B cell (primary cell): ENCODE results near the gene EDC3. TPM values are rescaled to one million over a fixed set of nuclear protein-coding genes. Genes with fewer than 3 reads are reported as not detected.

ENCODE experiments used
- ATAC-seq: fragments of 200-7000 bp; cut with Tn5 transposase; one replicate; pipeline ENCODE4 v1.10.0; 2021; ENCODE audit warnings: low read depth, mild to moderate bottlenecking, moderate number of reproducible peaks, moderate library complexity
- CTCF ChIA-PET: fragments of 350-600 bp; sonication (Branson Sonifier 250); formaldehyde crosslinking; loops from one replicate; lab custom pipeline; 2021; ENCODE audit warnings: antibody characterized with exemption, inconsistent platforms; lab: Charles Lee
- POLR2A ChIA-PET: fragments of 350-600 bp; sonication (Branson Sonifier 250); formaldehyde crosslinking; loops from one replicate; lab custom pipeline; 2021; ENCODE audit warnings: antibody characterized with exemption; lab: Charles Lee
- DNase-seq: peaks from one replicate; pipeline ENCODE4 v3.0.0; 2013
- H2AFZ ChIP-seq: 2 replicates; pipeline ENCODE4 v1.6.1; 2012; ENCODE audit warnings: mild to moderate bottlenecking, low read depth, low read length; ENCODE audit not compliant: insufficient read depth, poor library complexity, severe bottlenecking
- H3K27ac ChIP-seq, 2 donors: 1 replicate in 1 of 2; 2 replicates in 1 of 2; pipeline ENCODE4 v1.5.1; 2012 to 2013; ENCODE audit warnings: low read length in 2 of 2, mild to moderate bottlenecking in 2 of 2, moderate library complexity in 1 of 2
- H3K27me3 ChIP-seq, 4 experiments: fragments of 200-600 bp in 1 of 4; sonication (generic) in 1 of 4; replicated peaks in 1 of 4; 1 replicate in 2 of 4; 2 replicates in 2 of 4; pipeline versions ENCODE4 v1.6.1 to v1.7.0; 2013 to 2016; ENCODE audit warnings: low read length in 3 of 4, mild to moderate bottlenecking in 2 of 4, mixed read lengths in 1 of 4, moderate library complexity in 1 of 4; ENCODE audit not compliant: insufficient read depth in 4 of 4, control insufficient read depth in 3 of 4; ENCODE audit errors: control extremely low read depth in 1 of 4
- H3K36me3 ChIP-seq, 2 experiments: replicated peaks in 1 of 2; 1 replicate in 1 of 2; 2 replicates in 1 of 2; pipeline versions ENCODE4 v1.6.1 to v1.7.1; 2013; ENCODE audit warnings: low read length in 1 of 2; ENCODE audit not compliant: insufficient read depth in 2 of 2, control insufficient read depth in 1 of 2; ENCODE audit errors: control extremely low read depth in 1 of 2, extremely low read depth in 1 of 2
- H3K4me1 ChIP-seq, 2 donors: fragments of 200-600 bp in 1 of 2; sonication (generic) in 1 of 2; 1 replicate in 1 of 2; 2 replicates in 1 of 2; pipeline versions ENCODE4 v1.5.1 to v1.6.1; 2013 to 2017; ENCODE audit warnings: low read length in 2 of 2; ENCODE audit not compliant: control insufficient read depth in 2 of 2, insufficient read depth in 2 of 2
- H3K4me2 ChIP-seq: replicated peaks from 2 replicates; pipeline ENCODE3; 2012; ENCODE audit warnings: mild to moderate bottlenecking, low read depth, low read length; ENCODE audit not compliant: poor library complexity, severe bottlenecking
- H3K4me3 ChIP-seq, 5 experiments: fragments of 200-600 bp in 1 of 5; sonication (generic) in 1 of 5; 1 replicate in 3 of 5; 2 replicates in 2 of 5; pipeline versions ENCODE4 v1.5.1 to v1.7.0; 2011 to 2016; ENCODE audit warnings: low read length in 4 of 5, mild to moderate bottlenecking in 4 of 5, low read depth in 2 of 5, control low read depth in 1 of 5, moderate library complexity in 1 of 5; ENCODE audit not compliant: insufficient read depth in 1 of 5; ENCODE audit errors: control extremely low read depth in 1 of 5, extremely low read depth in 1 of 5
- H3K79me2 ChIP-seq: fragments of 200-600 bp; sonication (generic); one replicate; pipeline ENCODE4 v1.6.0; 2016; ENCODE audit warnings: low read length; ENCODE audit not compliant: control insufficient read depth, insufficient read depth
- H3K9ac ChIP-seq: fragments of 200-600 bp; sonication (generic); 2 replicates; pipeline ENCODE4 v1.6.1; 2017; ENCODE audit warnings: mild to moderate bottlenecking, low read length, moderate library complexity
- H3K9me3 ChIP-seq, 3 donors: one replicate each; pipeline versions ENCODE4 v1.6.1 to v1.7.1; 2013; ENCODE audit warnings: low read length in 2 of 3; ENCODE audit not compliant: control insufficient read depth in 2 of 3, insufficient read depth in 1 of 3; ENCODE audit errors: control extremely low read depth in 1 of 3
- H4K20me1 ChIP-seq: 2 replicates; pipeline ENCODE4 v1.6.0; 2012; ENCODE audit warnings: mild to moderate bottlenecking, low read length; ENCODE audit not compliant: insufficient read depth, control insufficient read depth, poor library complexity, severe bottlenecking
- H3K27ac Mint-ChIP-seq: one replicate; pipeline ENCODE4 v1.8.0; 2021; ENCODE audit warnings: mixed read lengths
- H3K27me3 Mint-ChIP-seq: one replicate; pipeline ENCODE4 v1.8.0; 2021; ENCODE audit warnings: mixed read lengths
- H3K4me1 Mint-ChIP-seq: one replicate; pipeline ENCODE4 v1.8.0; 2021; ENCODE audit warnings: mixed read lengths
- H3K4me3 Mint-ChIP-seq: one replicate; pipeline ENCODE4 v1.8.0; 2021; ENCODE audit warnings: mixed read lengths
- H3K9me3 Mint-ChIP-seq: one replicate; pipeline ENCODE4 v1.8.0; 2022; ENCODE audit warnings: mixed read lengths; ENCODE audit not compliant: insufficient read depth
- EZH2 ChIP-seq: IDR thresholded peaks from 2 replicates; pipeline ENCODE4 v1.6.1; 2012; ENCODE audit warnings: borderline replicate concordance, low read depth, mild to moderate bottlenecking, moderate library complexity, low read length; ENCODE audit not compliant: insufficient read depth, poor library complexity, severe bottlenecking
- WGBS: methylation state at CpG from one replicate; pipeline ENCODE4 v1.1.5; 2013; ENCODE audit warnings: missing lambda C conversion rate; ENCODE audit not compliant: insufficient coverage; 5-methylcytosine and 5-hydroxymethylcytosine counted together
- intact Hi-C: fragments of 100-400 bp; cut with micrococcal nuclease; formaldehyde crosslinking; loops from one replicate; pipeline ENCODE4 v1.10.0; 2022
- polyA plus RNA-seq: library from polyadenylated mRNA; depleted of rRNA; stranded (reverse); fragments of >200 nt; gene quantifications from 2 replicates; pipeline ENCODE4 v1.2.3, GENCODE V29; 2012
- total RNA-seq, 2 donors: library from RNA; stranded (reverse); fragments of 120-200 nt in 1 of 2; gene quantifications; 1 replicate in 1 of 2; 2 replicates in 1 of 2; pipeline versions ENCODE4 v1.2.3 to v1.2.4, GENCODE V29; 2013 to 2022
- TF ChIP-seq, protein P1 (sequence below): fragments of 200-600 bp; IDR thresholded peaks from one replicate; pipeline ENCODE4 v1.8.0; 2022; ENCODE audit warnings: antibody characterized with exemption, mild to moderate bottlenecking

EDC3 gene
- total and polyA plus RNA-seq, 2 donors (not counting 1 experiment from before 2014, with no cell fraction given): 16.9 to 55.4 TPM

- Histone ChIP-seq H3K27ac (peak overlapping the region in 1 of 2 donors; percentile 99), H3K79me2 (peaks cover 89% of the 10 kb centered on the region), H3K27me3 (no peaks in the 10 kb centered on the region), H3K4me3 (no peak overlapping the region), H3K4me2 (no peak overlapping the region), H3K4me1 (peaks cover 17 to 42% of the 10 kb centered on the region in 2 donors), H2AFZ (no peak overlapping the region), H3K9ac (no peak overlapping the region), H3K9me3 (no peaks in the 10 kb centered on the region), H3K36me3 (peaks cover 1 to 57% of the 10 kb centered on the region in 2 experiments), H4K20me1 (peaks cover 83% of the 10 kb centered on the region)
- Mint-ChIP-seq H3K27ac (peak overlapping the region; percentile 37), H3K4me3 (no peak overlapping the region), H3K4me1 (peaks cover 38% of the 10 kb centered on the region), H3K27me3 (no peaks in the 10 kb centered on the region), H3K9me3 (no peaks in the 10 kb centered on the region)
- ATAC-seq (no peak), DNase-seq (no peak)
- intact Hi-C loops: loop anchor here (5.0 kb wide), 2 partner anchors 403 to 833 kb away; partner anchors contain the start of genes PPCDC and SIN3A
- TF ChIP-seq, protein P1, sequence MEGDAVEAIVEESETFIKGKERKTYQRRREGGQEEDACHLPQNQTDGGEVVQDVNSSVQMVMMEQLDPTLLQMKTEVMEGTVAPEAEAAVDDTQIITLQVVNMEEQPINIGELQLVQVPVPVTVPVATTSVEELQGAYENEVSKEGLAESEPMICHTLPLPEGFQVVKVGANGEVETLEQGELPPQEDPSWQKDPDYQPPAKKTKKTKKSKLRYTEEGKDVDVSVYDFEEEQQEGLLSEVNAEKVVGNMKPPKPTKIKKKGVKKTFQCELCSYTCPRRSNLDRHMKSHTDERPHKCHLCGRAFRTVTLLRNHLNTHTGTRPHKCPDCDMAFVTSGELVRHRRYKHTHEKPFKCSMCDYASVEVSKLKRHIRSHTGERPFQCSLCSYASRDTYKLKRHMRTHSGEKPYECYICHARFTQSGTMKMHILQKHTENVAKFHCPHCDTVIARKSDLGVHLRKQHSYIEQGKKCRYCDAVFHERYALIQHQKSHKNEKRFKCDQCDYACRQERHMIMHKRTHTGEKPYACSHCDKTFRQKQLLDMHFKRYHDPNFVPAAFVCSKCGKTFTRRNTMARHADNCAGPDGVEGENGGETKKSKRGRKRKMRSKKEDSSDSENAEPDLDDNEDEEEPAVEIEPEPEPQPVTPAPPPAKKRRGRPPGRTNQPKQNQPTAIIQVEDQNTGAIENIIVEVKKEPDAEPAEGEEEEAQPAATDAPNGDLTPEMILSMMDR: no peak
- no peak for TF ChIP-seq EZH2
- CTCF ChIA-PET: interaction anchor here (0.7 to 17.8 kb wide), 5 partner anchors 14 to 332 kb away, joined by 3 to 371 read pairs (median 6); partner anchors contain the start of gene ARID3B
- POLR2A ChIA-PET: no interaction called here
- WGBS: 97% methylated on average over 14 of the region's 15 CpGs
These were observed 76.8 kb downstream of the EDC3 start for GRCh38 chr15:74618841-74619596.

GRCh38 chr15:74616996-74617395 is 78.8 kb downstream of the EDC3 start:
- TF ChIP-seq, protein P1: no peak
- no peak for TF ChIP-seq EZH2
- H3K27me3 Mint-ChIP-seq: no peaks in the 10 kb centered on the region
- Histone ChIP-seq H2AFZ (no peak overlapping the region), H3K4me2 (peak overlapping the region; percentile 99), H3K4me1 (peaks cover 18 to 45% of the 10 kb centered on the region in 2 donors), H4K20me1 (peaks cover 63% of the 10 kb centered on the region), H3K27ac (peak overlapping the region; percentile 93 to 99), H3K79me2 (peaks cover 69% of the 10 kb centered on the region), H3K36me3 (peaks cover 0 to 36% of the 10 kb centered on the region in 2 experiments), H3K4me3 (peak overlapping the region in 4 of 5 experiments; percentile 98 to 100 (median 100)), H3K9ac (peak overlapping the region; percentile 100), H3K27me3 (no peaks in the 10 kb centered on the region), H3K9me3 (no peaks in the 10 kb centered on the region)
- peak overlapping the region; percentile 92 for H3K4me3 Mint-ChIP-seq
- H3K9me3 Mint-ChIP-seq: no peaks in the 10 kb centered on the region
- DNase-seq (no peak), ATAC-seq (no peak)
- ChIA-PET POLR2A (interaction anchor here (1.2 kb wide), 1 partner anchor 10 kb away, joined by 5 read pairs; no protein-coding TSS in a partner anchor), CTCF (interaction anchor here (1.3 to 17.8 kb wide), 5 partner anchors 16 to 225 kb away, joined by 3 to 371 read pairs (median 5); no protein-coding TSS in a partner anchor)
- peaks cover 42% of the 10 kb centered on the region for H3K4me1 Mint-ChIP-seq
- intact Hi-C loops: loop anchor here (5.0 kb wide), 2 partner anchors 405 to 835 kb away; partner anchors contain the start of genes PPCDC and SIN3A
- H3K27ac Mint-ChIP-seq: peak overlapping the region; percentile 97
